ENCODE data around the gene CDC14B. TPM values are rescaled to one million over a fixed set of nuclear protein-coding genes. Genes with fewer than 3 reads are reported as not detected.
A peak's percentile ranks its signal among the peaks of the same experiment; 100 is the strongest.
"Not testable (repeated sequence)": the region's sequence is repeated elsewhere in the genome, so short reads cannot be mapped to it uniquely, and the experiment has no call there.

Gene CDC14B
- total RNA-seq, 2 experiments from 2014 or later = 1.1 to 4.8 TPM

DNA sequence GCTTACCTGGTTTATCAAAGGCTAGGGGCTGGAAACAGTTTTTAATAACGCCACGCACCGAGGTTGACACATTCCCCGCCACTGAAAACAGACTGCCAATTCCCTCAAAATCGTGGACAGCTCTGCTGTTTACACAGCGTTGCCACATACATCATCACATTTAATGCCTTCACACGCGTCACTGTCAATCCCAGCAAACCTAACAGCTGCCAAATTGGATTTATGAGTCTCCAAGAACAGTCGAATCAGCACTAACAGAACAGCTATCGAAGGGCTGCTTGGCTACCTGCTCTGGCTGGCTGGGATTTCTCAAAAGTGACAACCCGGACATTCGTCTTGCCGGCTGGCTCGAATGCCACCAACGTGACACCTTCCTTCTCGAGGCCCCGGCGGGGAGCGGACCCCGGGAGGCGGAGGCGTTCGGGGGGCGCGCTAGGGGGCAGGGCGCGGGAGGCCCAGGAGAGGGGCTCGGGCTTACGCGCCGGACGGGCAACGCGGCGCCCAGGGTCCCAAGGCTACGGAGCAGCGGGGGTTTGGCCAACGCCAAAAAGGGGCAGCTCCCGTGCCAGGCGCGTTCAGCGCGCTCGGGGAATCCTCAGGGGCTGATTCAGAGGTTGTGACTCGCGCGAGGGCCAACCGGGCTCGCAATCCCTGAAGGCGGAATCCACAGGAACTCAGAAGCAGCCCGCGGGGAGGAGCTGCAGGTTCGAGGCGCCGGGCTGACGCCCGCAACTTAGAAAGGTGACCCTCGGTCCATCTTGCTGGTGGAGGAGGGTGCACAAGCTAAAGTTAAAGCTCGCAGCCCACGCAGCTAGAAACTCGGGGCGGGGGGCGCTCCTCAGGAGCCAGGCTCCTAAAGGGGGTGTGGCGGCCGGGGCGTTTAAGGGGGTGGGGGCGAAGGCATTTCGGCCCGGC, 1.2 kb downstream of the CDC14B start:
- H3K36me3 Mint-ChIP-seq = no peaks in the 10 kb centered on the region
- ATAC-seq (no peak), DNase-seq (no peak)
- no peak overlapping the region for H3K27ac Mint-ChIP-seq
- no peaks in the 10 kb centered on the region for H3K9me3 Mint-ChIP-seq (ENCODE audit: low read depth)
- CTCF ChIA-PET = interaction anchor here (0.6 to 1.1 kb wide), 2 partner anchors 52 to 301 kb away, joined by 3 read pairs; no protein-coding TSS in a partner anchor
- H3K4me3 Mint-ChIP-seq = peak overlapping the region; percentile 20
- peaks cover 56% of the 10 kb centered on the region for H3K27me3 Mint-ChIP-seq
- H3K4me1 Mint-ChIP-seq = peaks cover 7% of the 10 kb centered on the region

GRCh38 chr9:96617439-96618185, 2.0 kb downstream of the CDC14B start:
- peaks cover 7% of the 10 kb centered on the region for H3K4me1 Mint-ChIP-seq
- no peaks in the 10 kb centered on the region for H3K36me3 Mint-ChIP-seq
- DNase-seq (no peak), ATAC-seq (no peak)
- H3K27ac Mint-ChIP-seq = no peak overlapping the region
- peak overlapping the region; percentile 20 for H3K4me3 Mint-ChIP-seq
- H3K27me3 Mint-ChIP-seq = peaks cover 64% of the 10 kb centered on the region
- CTCF ChIA-PET = no interaction called here
- no peaks in the 10 kb centered on the region for H3K9me3 Mint-ChIP-seq (ENCODE audit: low read depth)

DNA sequence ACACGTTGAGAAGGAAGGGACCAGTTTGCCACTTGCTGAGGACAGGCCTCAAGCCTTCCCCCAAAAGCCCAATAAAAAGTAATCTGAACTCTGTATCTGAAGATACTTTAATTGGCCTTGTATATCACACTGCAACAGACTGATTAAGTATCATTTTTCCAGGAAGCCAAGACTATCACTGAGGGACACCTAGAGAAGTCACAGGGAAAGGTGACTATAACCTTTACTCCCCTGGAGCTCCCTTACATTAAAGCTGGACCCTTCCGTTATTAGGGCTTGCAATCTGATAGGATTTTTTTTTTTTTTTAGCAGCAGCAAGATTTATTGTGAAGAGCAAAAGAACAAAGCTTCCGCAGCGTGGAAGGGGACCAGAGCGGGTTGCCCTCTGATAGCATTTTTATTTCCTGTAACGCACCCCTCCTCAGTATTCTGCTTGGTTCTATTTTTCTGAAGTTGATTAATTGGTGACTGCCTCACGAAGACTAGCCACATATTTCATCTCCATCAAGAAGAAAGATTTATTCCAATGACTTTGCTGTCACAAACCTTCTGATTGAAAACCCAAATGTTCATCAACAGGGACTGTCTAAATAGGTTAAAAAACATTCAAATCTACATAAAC, 2.7 kb downstream of the CDC14B start:
- peaks cover 7% of the 10 kb centered on the region for H3K4me1 Mint-ChIP-seq
- H3K36me3 Mint-ChIP-seq = no peaks in the 10 kb centered on the region
- ATAC-seq (no peak), DNase-seq (no peak)
- H3K4me3 Mint-ChIP-seq = no peak overlapping the region
- no peak overlapping the region for H3K27ac Mint-ChIP-seq
- H3K9me3 Mint-ChIP-seq (ENCODE audit: low read depth) = no peaks in the 10 kb centered on the region
- CTCF ChIA-PET = no interaction called here
- peaks cover 71% of the 10 kb centered on the region for H3K27me3 Mint-ChIP-seq

GRCh38 chr9:96615411-96615810, 4.2 kb downstream of the CDC14B start:
- H3K4me3 Mint-ChIP-seq = no peak overlapping the region
- DNase-seq = no peak
- CTCF ChIA-PET = no interaction called here
- peaks cover 6% of the 10 kb centered on the region for H3K4me1 Mint-ChIP-seq
- H3K9me3 Mint-ChIP-seq (ENCODE audit: low read depth) = no peaks in the 10 kb centered on the region
- H3K27me3 Mint-ChIP-seq = peaks cover 71% of the 10 kb centered on the region
- ATAC-seq = no peak
- no peak overlapping the region for H3K27ac Mint-ChIP-seq
- H3K36me3 Mint-ChIP-seq = no peaks in the 10 kb centered on the region

- H3K9me3 Mint-ChIP-seq (ENCODE audit: low read depth); CTCF ChIA-PET; H3K4me1 Mint-ChIP-seq; H3K4me3 Mint-ChIP-seq; H3K27ac Mint-ChIP-seq; ATAC-seq; H3K36me3 Mint-ChIP-seq; DNase-seq: not testable (repeated sequence)
- peaks cover 67% of the 10 kb centered on the region for H3K27me3 Mint-ChIP-seq
Measured at GRCh38 chr9:96614664-96615063, 5.0 kb downstream of the CDC14B start.

- Mint-ChIP-seq H3K27me3 (peaks cover 73% of the 10 kb centered on the region), H3K9me3 (ENCODE audit: low read depth) (no peaks in the 10 kb centered on the region), H3K27ac (no peak overlapping the region), H3K4me3 (no peak overlapping the region), H3K36me3 (no peaks in the 10 kb centered on the region), H3K4me1 (peaks cover 2% of the 10 kb centered on the region)
- no peak for ATAC-seq
- DNase-seq = no peak
- CTCF ChIA-PET = no interaction called here
Measured at GRCh38 chr9:96612966-96613589, 6.6 kb downstream of the CDC14B start.

DNA sequence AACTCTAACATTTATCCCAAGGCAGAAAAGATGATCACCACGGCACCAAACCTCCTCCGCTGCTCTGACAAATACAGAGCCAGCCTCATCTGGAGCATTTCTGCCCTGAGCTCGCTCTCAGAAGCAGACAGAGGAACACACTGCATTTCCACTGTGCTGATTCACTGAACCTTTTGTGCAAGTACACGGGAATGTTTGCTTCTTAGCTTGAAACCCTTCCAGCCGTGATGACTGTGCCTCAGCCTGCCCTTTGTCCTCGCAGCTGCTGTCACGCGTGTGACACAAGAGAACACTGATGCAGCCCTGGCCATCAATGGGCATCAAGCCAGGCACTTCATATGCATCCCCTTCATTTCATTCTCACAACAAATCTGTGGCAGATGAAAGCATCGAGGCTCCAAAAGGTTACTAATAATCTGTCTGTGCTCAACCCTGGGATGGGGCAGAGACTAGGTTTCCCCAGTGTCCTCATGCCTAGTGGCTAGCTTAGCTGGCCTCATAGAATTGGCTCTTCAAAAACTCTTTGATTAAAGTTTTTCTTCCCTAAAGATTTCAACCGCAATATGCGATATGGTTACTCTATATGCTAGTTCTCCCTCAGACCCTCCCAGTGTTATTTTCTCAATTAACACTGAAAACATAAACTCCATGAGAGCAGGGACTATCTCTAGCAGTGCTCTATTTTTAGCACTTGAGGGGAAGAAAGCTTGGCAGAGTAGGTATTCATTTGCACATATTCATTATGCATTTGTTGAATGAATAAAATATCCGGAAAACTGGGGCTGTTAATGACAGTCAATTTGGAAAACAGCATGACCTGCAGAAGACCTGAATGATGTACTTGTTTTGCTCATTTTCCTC, 7.3 kb downstream of the CDC14B start:
- H3K36me3 Mint-ChIP-seq = no peaks in the 10 kb centered on the region
- H3K4me3 Mint-ChIP-seq = no peak overlapping the region
- peaks cover 65% of the 10 kb centered on the region for H3K27me3 Mint-ChIP-seq
- CTCF ChIA-PET = interaction anchor here (0.8 kb wide), 1 partner anchor 9 kb away, joined by 3 read pairs; no protein-coding TSS in a partner anchor
- H3K9me3 Mint-ChIP-seq (ENCODE audit: low read depth) = no peaks in the 10 kb centered on the region
- peaks cover 2% of the 10 kb centered on the region for H3K4me1 Mint-ChIP-seq
- H3K27ac Mint-ChIP-seq = no peak overlapping the region
- DNase-seq (no peak), ATAC-seq (no peak)

DNA sequence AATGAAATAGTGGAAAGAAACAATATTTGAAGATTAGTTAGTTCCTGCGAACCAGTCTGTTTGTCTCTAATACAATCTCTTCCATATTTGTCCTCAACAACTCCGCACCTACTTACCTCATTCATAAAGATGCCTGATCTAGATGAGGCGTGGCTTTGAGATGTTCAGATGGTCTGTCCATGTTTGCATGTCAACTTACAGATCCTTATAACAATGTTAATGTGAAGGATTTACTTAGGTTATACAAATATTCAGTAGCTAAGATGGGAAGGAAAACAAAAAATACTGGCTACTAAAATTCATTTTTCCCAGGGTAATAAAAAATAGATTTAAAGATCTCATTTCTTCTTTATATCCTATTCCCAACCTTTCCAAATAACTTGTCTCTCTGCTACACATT, 8.3 kb downstream of the CDC14B start:
- peaks cover 58% of the 10 kb centered on the region for H3K27me3 Mint-ChIP-seq
- no peak overlapping the region for H3K27ac Mint-ChIP-seq
- CTCF ChIA-PET = interaction anchor here (0.8 kb wide), 1 partner anchor 10 kb away, joined by 3 read pairs; no protein-coding TSS in a partner anchor

DNA sequence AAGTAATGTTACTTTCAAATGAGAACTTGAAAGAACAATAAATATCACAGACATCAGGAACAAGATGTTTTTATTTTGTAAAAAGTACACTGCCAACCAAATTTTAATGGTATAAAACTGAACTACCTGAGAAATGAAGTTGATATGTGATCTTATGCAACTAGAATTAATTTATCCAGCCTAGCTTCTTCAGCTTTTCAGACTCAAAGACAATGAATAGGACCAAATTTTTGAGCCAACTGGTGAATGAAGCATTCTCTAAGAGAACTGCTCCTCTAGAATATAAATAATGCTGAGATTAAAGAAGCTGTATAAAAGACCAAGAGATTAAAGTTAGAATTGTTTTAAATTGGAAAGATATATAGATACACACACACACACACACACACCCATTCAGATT, 9.9 kb downstream of the CDC14B start:
- no peak overlapping the region for H3K27ac Mint-ChIP-seq
- no peak overlapping the region for H3K4me3 Mint-ChIP-seq
- peaks cover 2% of the 10 kb centered on the region for H3K4me1 Mint-ChIP-seq
- CTCF ChIA-PET = no interaction called here
- DNase-seq (no peak), ATAC-seq (no peak)
- H3K36me3 Mint-ChIP-seq = no peaks in the 10 kb centered on the region
- peaks cover 51% of the 10 kb centered on the region for H3K27me3 Mint-ChIP-seq
- no peaks in the 10 kb centered on the region for H3K9me3 Mint-ChIP-seq (ENCODE audit: low read depth)

More for the DNA sequence above, 8.3 kb downstream of the CDC14B start:
- ATAC-seq (no peak), DNase-seq (no peak)
- H3K4me1 Mint-ChIP-seq = peaks cover 2% of the 10 kb centered on the region
- no peaks in the 10 kb centered on the region for H3K9me3 Mint-ChIP-seq (ENCODE audit: low read depth)
- no peaks in the 10 kb centered on the region for H3K36me3 Mint-ChIP-seq
- no peak overlapping the region for H3K4me3 Mint-ChIP-seq

DNA sequence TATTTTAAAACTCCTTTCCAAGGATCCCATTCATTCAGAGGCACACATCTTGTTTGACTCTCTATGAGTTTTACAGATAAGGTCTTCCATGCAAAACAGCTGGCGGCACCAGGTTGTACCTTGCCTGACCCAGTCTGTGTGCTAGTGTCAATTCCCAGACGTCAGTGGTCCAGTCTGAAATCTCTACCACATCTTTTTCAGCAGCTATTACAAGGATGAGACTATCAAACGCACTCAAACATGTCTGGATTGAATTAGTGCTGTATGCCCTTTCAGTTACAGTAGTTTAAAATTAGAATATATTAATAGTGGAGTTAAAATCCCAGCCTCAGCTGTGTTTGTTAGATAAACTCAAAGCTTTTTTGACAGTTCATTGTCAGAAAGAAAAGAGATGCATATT, 11.7 kb downstream of the CDC14B start:
- Mint-ChIP-seq H3K27me3 (peaks cover 40% of the 10 kb centered on the region), H3K36me3 (no peaks in the 10 kb centered on the region), H3K4me3 (no peak overlapping the region), H3K27ac (no peak overlapping the region), H3K9me3 (ENCODE audit: low read depth) (no peaks in the 10 kb centered on the region), H3K4me1 (peaks cover 2% of the 10 kb centered on the region)
- DNase-seq (no peak), ATAC-seq (no peak)
- CTCF ChIA-PET = no interaction called here

DNA sequence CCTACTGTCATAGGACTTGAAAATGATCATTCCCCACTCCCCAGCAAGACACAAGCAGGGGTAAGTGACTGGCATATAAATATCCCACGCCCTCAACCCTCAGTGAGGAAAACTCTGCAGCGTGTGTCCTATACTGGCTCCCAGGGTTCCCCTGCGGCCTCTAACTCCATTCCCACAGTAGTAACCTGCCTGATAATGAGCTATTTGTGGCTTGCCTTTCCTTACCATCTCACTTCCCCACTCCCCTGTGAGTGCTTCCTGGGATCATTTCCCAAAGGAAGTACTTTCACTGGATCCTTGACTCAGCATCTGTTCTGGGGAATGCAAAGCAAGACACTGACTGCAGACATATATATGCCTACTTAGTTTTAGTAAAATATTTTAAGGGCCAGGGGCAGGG, 14.3 kb downstream of the CDC14B start:
- Mint-ChIP-seq H3K36me3 (no peaks in the 10 kb centered on the region), H3K4me3 (no peak overlapping the region), H3K27me3 (peaks cover 20% of the 10 kb centered on the region), H3K4me1 (no peaks in the 10 kb centered on the region), H3K27ac (no peak overlapping the region), H3K9me3 (ENCODE audit: low read depth) (no peaks in the 10 kb centered on the region)
- ATAC-seq = no peak
- CTCF ChIA-PET = no interaction called here
- no peak for DNase-seq

GRCh38 chr9:96604004-96604319, 15.7 kb downstream of the CDC14B start:
- H3K4me3 Mint-ChIP-seq = no peak overlapping the region
- no peak overlapping the region for H3K27ac Mint-ChIP-seq
- peaks cover 11% of the 10 kb centered on the region for H3K27me3 Mint-ChIP-seq
- no peaks in the 10 kb centered on the region for H3K9me3 Mint-ChIP-seq (ENCODE audit: low read depth)
- DNase-seq (no peak), ATAC-seq (no peak)
- no peaks in the 10 kb centered on the region for H3K36me3 Mint-ChIP-seq
- H3K4me1 Mint-ChIP-seq = no peaks in the 10 kb centered on the region
- CTCF ChIA-PET = no interaction called here

Measured in activated CD8-positive, alpha-beta memory T cell treated with anti-CD3 and anti-CD28 coated beads, Interleukin-2, amount 10 ng/mL, durations not matched to agents 7 days and 5 days (primary cell).